ENCODE results near the gene PKN2. TPM values are rescaled to one million over a fixed set of nuclear protein-coding genes. Genes with fewer than 3 reads are reported as not detected.

PKN2 gene
- 10 to 100 TPM; 47.0 to 75.5 (median 60.3) TPM for total RNA-seq

GRCh38 chr1:88683541-88684481 is at the start of gene PKN2:
PKN2 (plus strand) TSS chr1:88684273; CDS start chr1:88684581, 308 bp downstream.
- Histone ChIP-seq H3K36me3 (no peaks in the 10 kb centered on the region), H3K27ac (peak within 1 kb of the TSS; percentile 95), H3K4me1 (peaks cover 0 to 8% of the 10 kb centered on the region in 2 donors), H3K9me3 (no peaks in the 10 kb centered on the region), H3K27me3 (no peaks in the 10 kb centered on the region), H3K4me3 (peak within 1 kb of the TSS; percentile 96 to 99 (median 97))
- peak in 2 of 3 donors; percentile 20 to 46 for TF ChIP-seq CTCF (IDR thresholded peaks at IDR 0.05)
- peak; percentile 88 to 96 (median 95) for TF ChIP-seq POLR2AphosphoS5 (IDR thresholded peaks at IDR 0.05)
- no peak for TF ChIP-seq POLR2A (IDR thresholded peaks at IDR 0.05)
- DNase-seq (ENCODE audit: low spot score in 2 of 2), result peak; percentile 94 to 96
- intact Hi-C loops (cut with DNase I; ENCODE audit: low total_unique reads), result no loop called here

GRCh38 chr1:88634538-88634937 is 49.5 kb upstream of the PKN2 start:
- no peak for DNase-seq (ENCODE audit: low spot score in 2 of 2)
- no peaks in the 10 kb centered on the region for H3K4me1 ChIP-seq
- peaks cover 8 to 29% of the 10 kb centered on the region in 2 donors for H3K9me3 ChIP-seq
- H3K27me3 ChIP-seq, result no peaks in the 10 kb centered on the region
- no peak overlapping the region for H3K4me3 ChIP-seq
- intact Hi-C loops (cut with DNase I; ENCODE audit: low total_unique reads), result no loop called here
- no peak for TF ChIP-seq CTCF (IDR thresholded peaks at IDR 0.05)
- no peak for TF ChIP-seq POLR2AphosphoS5 (IDR thresholded peaks at IDR 0.05)
- no peak for TF ChIP-seq POLR2A (IDR thresholded peaks at IDR 0.05)
- no peaks in the 10 kb centered on the region for H3K36me3 ChIP-seq
- no peak overlapping the region for H3K27ac ChIP-seq

DNA sequence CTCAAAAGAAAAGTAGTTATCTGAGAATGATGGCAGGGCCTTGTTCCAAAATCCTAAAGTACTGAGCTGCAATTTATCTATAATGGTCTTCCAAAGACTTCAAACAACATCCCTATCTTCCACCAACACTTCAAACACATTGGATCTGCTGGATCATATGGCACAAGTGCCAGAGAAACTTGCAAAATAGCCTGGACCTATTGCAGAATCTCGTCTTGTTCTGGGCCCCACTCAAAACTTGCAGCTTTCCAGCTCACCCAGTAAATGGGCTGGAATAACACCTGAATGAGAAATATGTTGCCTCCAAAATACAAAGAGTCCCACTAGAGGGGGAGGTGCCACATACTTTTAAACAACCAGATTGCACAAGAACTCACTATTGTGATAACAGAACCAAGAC is 44.0 kb upstream of the PKN2 start:
- no peaks in the 10 kb centered on the region for H3K27me3 ChIP-seq
- no peak overlapping the region for H3K27ac ChIP-seq
- no peaks in the 10 kb centered on the region for H3K4me1 ChIP-seq
- TF ChIP-seq POLR2A (IDR thresholded peaks at IDR 0.05), result no peak
- TF ChIP-seq POLR2AphosphoS5 (IDR thresholded peaks at IDR 0.05), result no peak
- TF ChIP-seq CTCF (IDR thresholded peaks at IDR 0.05), result no peak
- no peak overlapping the region for H3K4me3 ChIP-seq
- intact Hi-C loops (cut with DNase I; ENCODE audit: low total_unique reads), result no loop called here
- peaks cover 7 to 18% of the 10 kb centered on the region in 2 donors for H3K9me3 ChIP-seq
- no peak for DNase-seq (ENCODE audit: low spot score in 2 of 2)
- H3K36me3 ChIP-seq, result no peaks in the 10 kb centered on the region

DNA sequence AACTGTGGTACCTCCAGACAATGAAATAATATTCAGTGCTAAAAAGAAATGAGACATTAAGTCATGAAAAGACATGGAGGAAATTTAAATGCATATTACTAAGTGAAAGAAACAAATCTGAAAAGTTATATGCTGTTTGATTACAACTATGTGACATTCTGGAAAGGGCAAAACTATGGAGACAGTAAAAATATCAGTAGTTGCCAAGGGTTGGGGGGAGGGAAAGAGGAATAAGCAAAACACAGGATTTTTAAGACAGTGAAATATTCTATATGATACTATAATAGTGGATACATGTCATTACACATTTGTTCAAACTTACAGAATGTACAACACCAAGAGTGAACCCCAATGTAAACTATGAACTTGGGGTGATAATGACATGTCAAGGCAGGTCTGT is 38.2 kb upstream of the PKN2 start:
- Histone ChIP-seq H3K27ac (no peak overlapping the region), H3K4me1 (no peaks in the 10 kb centered on the region), H3K4me3 (no peak overlapping the region), H3K36me3 (no peaks in the 10 kb centered on the region), H3K9me3 (no peaks in the 10 kb centered on the region), H3K27me3 (no peaks in the 10 kb centered on the region)
- TF ChIP-seq CTCF (IDR thresholded peaks at IDR 0.05), result no peak
- no peak for DNase-seq (ENCODE audit: low spot score in 2 of 2)
- intact Hi-C loops (cut with DNase I; ENCODE audit: low total_unique reads), result no loop called here

GRCh38 chr1:88646476-88647248 is 37.4 kb upstream of the PKN2 start:
- Histone ChIP-seq H3K9me3 (no peaks in the 10 kb centered on the region), H3K36me3 (no peaks in the 10 kb centered on the region), H3K4me1 (no peaks in the 10 kb centered on the region), H3K27me3 (no peaks in the 10 kb centered on the region), H3K4me3 (no peak overlapping the region), H3K27ac (no peak overlapping the region)
- no peak for DNase-seq (ENCODE audit: low spot score in 2 of 2)
- intact Hi-C loops (cut with DNase I; ENCODE audit: low total_unique reads), result no loop called here
- TF ChIP-seq CTCF (IDR thresholded peaks at IDR 0.05), result no peak
- no peak for TF ChIP-seq POLR2AphosphoS5 (IDR thresholded peaks at IDR 0.05)
- no peak for TF ChIP-seq POLR2A (IDR thresholded peaks at IDR 0.05)

All from breast epithelium (tissue), 4 donors.